ENCODE data around the gene OTULINL. TPM values are rescaled to one million over a fixed set of nuclear protein-coding genes. Genes with fewer than 3 reads are reported as not detected.
A peak's percentile ranks its signal among the peaks of the same experiment; 100 is the strongest.

OTULINL gene
- total and polyA plus RNA-seq, 3 experiments from 2014 or later, result 15.4 to 24.5 (median 19.6) TPM

DNA sequence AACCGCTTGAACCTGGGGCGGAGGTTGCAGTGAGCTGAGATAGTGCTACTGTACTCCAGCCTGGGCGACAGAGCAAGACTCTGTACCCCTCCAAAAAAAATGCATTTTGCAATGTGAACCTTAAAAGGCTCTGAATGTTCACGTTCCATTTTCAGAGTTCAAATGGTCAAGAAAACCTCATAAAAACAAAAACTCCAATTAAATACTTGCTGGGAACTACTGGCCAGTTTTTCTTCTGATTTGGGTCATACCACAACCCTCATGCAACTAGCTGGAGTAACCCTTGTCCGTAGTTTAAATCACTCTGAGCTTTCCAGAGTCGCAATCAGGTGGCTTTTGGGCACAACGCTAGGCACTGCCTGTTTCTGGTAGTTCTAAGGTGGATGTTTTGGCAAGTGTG lies 2.3 kb upstream of the OTULINL start:
- Mint-ChIP-seq H3K36me3 (peaks cover 0 to 6% (median 2%) of the 10 kb centered on the region in 3 donors), H3K4me3 (no peak overlapping the region), H3K27ac (peak overlapping the region in 1 of 8 donors; percentile 75), H3K27me3 (peaks cover 0 to 9% of the 10 kb centered on the region in 2 donors), H3K4me1 (peaks cover 21 to 29% (median 28%) of the 10 kb centered on the region in 3 donors), H3K9me3 (no peaks in the 10 kb centered on the region)
- no peak for DNase-seq
- ChIA-PET CTCF (interaction anchor here (1.2 to 2.2 kb wide), 3 partner anchors 9 to 69 kb away, joined by 3 to 4 read pairs (median 4); no protein-coding TSS in a partner anchor), POLR2A (no interaction called here)
- Histone ChIP-seq H3K27me3 (ENCODE audit: insufficient read depth, low read length, poor library complexity, severe bottlenecking) (no peaks in the 10 kb centered on the region), H3K4me1 (ENCODE audit: insufficient read depth, low read length) (peaks cover 13% of the 10 kb centered on the region), H3K27ac (ENCODE audit: low read depth, low read length) (no peak overlapping the region), H3K36me3 (ENCODE audit: insufficient read depth, low read length) (no peaks in the 10 kb centered on the region), H3K9me3 (ENCODE audit: low read length) (no peaks in the 10 kb centered on the region), H3K4me3 (ENCODE audit: low read length) (no peak overlapping the region)

DNA sequence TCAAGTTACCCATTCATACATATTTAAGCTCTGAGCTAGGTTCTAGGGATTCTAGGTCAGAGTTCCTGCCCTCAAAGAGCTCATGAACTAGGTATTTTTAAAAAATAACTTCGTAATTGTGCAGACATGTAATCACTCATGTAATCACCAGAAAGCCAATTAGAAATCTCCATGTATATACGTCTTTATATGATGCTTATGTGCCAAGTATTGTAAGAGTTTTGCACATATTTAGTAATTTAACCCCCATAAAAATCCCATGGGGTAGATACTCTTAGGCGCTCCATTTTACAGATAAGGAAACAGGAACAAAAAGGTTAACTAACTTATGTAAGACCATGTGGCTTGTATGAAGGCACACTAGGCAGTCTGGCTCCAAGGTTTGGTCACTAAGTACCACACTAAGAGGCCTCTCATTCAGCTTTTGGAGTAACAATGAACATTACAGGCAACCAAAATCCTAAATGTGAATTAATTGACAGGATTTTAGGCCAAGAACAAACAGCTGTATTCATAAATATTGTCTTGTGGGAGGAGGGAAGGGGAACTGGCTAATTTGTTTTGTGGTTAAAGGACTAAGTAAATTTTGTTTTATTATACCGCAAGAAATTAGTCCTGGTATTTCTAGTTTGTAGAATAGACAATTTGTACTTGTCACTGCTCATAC lies 1.7 kb upstream of the OTULINL start:
- DNase-seq, result no peak
- H3K27me3 Mint-ChIP-seq, result peaks cover 0 to 9% of the 10 kb centered on the region in 2 donors
- no peaks in the 10 kb centered on the region for H3K9me3 ChIP-seq (ENCODE audit: low read length)
- H3K4me1 ChIP-seq (ENCODE audit: insufficient read depth, low read length), result peaks cover 13% of the 10 kb centered on the region
- H3K36me3 ChIP-seq (ENCODE audit: insufficient read depth, low read length), result no peaks in the 10 kb centered on the region
- peaks cover 0 to 8% (median 2%) of the 10 kb centered on the region in 3 donors for H3K36me3 Mint-ChIP-seq
- CTCF ChIA-PET, result interaction anchor here (1.2 to 2.2 kb wide), 3 partner anchors 9 to 69 kb away, joined by 3 to 4 read pairs (median 4); no protein-coding TSS in a partner anchor
- H3K4me1 Mint-ChIP-seq, result peaks cover 27 to 36% (median 34%) of the 10 kb centered on the region in 3 donors
- no peak overlapping the region for H3K4me3 ChIP-seq (ENCODE audit: low read length)
- H3K4me3 Mint-ChIP-seq, result peak overlapping the region in 6 of 7 donors; percentile 5 to 80 (median 62)
- no peak overlapping the region for H3K27ac ChIP-seq (ENCODE audit: low read depth, low read length)
- H3K27me3 ChIP-seq (ENCODE audit: insufficient read depth, low read length, poor library complexity, severe bottlenecking), result no peaks in the 10 kb centered on the region
- peak overlapping the region in 2 of 8 donors; percentile 24 to 75 for H3K27ac Mint-ChIP-seq
- POLR2A ChIA-PET, result no interaction called here
- H3K9me3 Mint-ChIP-seq, result no peaks in the 10 kb centered on the region

DNA sequence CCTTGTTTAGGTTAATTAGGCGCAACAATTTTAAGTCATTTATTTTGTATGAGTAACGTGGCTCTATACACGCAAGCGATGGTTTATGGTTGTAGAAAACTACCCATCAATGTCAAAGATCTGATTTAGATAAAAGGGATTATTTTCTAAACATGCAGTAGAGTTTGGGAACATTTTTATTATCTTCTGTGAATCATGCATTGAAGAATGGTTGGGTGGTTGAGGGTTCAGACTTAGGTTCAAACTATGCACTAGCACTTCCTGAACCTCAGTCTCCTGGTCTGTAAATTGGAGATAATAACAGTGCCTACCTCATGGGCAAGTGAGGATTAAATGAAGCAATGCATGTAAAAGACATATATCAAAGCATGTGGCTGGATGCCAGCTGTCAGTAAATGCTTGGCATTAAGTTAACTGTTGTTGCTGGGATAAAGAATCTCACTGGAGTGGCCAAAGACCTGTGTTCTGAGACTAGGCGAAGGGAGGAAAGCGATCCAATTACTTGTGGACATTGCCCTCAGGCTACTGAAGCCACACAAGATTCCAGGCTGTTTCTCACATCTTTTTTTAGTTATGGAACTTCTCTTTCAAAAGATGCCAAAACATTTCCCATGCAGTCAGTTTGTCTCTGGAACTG lies 1.1 kb upstream of the OTULINL start:
- no peak overlapping the region for H3K27ac ChIP-seq (ENCODE audit: low read depth, low read length)
- H3K4me3 Mint-ChIP-seq, result peak overlapping the region; percentile 50 to 84 (median 80)
- H3K27me3 ChIP-seq (ENCODE audit: insufficient read depth, low read length, poor library complexity, severe bottlenecking), result no peaks in the 10 kb centered on the region
- no peaks in the 10 kb centered on the region for H3K36me3 ChIP-seq (ENCODE audit: insufficient read depth, low read length)
- ChIA-PET CTCF (interaction anchor here (2.2 kb wide), 1 partner anchor 68 kb away, joined by 4 read pairs; no protein-coding TSS in a partner anchor), POLR2A (no interaction called here)
- H3K27ac Mint-ChIP-seq, result peak overlapping the region in 6 of 8 donors; percentile 8 to 82 (median 50)
- peaks cover 32 to 42% (median 41%) of the 10 kb centered on the region in 3 donors for H3K4me1 Mint-ChIP-seq
- peaks cover 13% of the 10 kb centered on the region for H3K4me1 ChIP-seq (ENCODE audit: insufficient read depth, low read length)
- H3K27me3 Mint-ChIP-seq, result peaks cover 0 to 9% of the 10 kb centered on the region in 2 donors
- DNase-seq, result no peak
- no peaks in the 10 kb centered on the region for H3K9me3 Mint-ChIP-seq
- no peaks in the 10 kb centered on the region for H3K9me3 ChIP-seq (ENCODE audit: low read length)
- H3K36me3 Mint-ChIP-seq, result peaks cover 0 to 9% (median 2%) of the 10 kb centered on the region in 3 donors
- no peak overlapping the region for H3K4me3 ChIP-seq (ENCODE audit: low read length)

DNA sequence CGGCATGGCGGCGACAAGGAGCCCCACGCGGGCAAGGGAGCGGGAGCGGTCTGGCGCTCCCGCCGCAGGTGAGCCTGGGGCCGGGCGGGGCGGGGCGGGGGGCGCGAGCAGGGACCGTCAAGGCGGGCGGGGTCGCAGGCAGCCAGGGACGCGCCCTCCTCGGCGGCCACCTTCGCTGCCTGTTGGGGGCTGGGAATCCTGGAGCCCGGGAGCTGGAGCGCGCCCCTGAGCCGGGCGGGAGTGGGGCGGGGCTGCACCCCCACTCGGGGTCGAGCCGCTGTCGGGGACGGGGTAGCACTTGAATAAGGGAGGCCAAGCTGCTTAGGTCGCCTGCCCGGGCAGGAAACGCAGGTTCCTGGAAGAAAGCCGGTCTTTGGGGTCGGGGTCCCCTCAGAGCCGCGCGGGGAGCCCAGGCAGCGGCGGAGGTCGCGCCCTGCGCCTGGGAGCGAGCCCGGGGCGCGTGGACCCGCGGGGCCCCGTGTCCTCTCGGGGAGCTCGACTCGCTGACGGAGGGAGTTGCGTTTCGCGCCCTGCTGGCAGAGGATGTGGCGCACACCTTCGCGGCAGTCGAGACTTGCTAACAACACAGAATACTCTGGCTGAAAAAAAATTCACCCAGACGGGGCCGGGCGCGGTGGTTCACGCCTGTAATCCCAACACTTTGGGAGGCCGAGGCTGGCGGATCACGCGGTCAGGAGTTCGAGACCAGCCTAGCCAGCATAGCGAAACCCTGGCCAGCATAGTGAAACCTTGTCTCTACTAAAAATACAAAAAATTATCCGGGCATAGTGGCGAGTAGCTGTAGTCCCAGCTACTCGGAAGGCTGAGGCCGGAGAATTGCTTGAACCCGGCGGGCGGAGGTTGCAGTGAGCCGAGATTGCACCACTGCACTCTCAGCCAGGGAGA lies 552 bp downstream of the OTULINL start:
- peak; percentile 75 to 90 (median 85) for DNase-seq
- peak overlapping the region; percentile 86 to 97 (median 88) for H3K4me3 Mint-ChIP-seq
- no peaks in the 10 kb centered on the region for H3K27me3 ChIP-seq (ENCODE audit: insufficient read depth, low read length, poor library complexity, severe bottlenecking)
- peak overlapping the region; percentile 71 for H3K27ac ChIP-seq (ENCODE audit: low read depth, low read length)
- CTCF ChIA-PET, result interaction anchor here (0.7 to 3.2 kb wide), 17 partner anchors 11 to 219 kb away, joined by 3 to 37 read pairs (median 3); no protein-coding TSS in a partner anchor
- peak overlapping the region; percentile 60 for H3K4me3 ChIP-seq (ENCODE audit: low read length)
- peaks cover 13% of the 10 kb centered on the region for H3K4me1 ChIP-seq (ENCODE audit: insufficient read depth, low read length)
- H3K36me3 ChIP-seq (ENCODE audit: insufficient read depth, low read length), result no peaks in the 10 kb centered on the region
- H3K4me1 Mint-ChIP-seq, result peaks cover 45 to 57% (median 57%) of the 10 kb centered on the region in 3 donors
- no peaks in the 10 kb centered on the region for H3K9me3 ChIP-seq (ENCODE audit: low read length)
- H3K27ac Mint-ChIP-seq, result peak overlapping the region; percentile 85 to 97 (median 95)
- no peaks in the 10 kb centered on the region for H3K9me3 Mint-ChIP-seq
- POLR2A ChIA-PET, result interaction anchor here (0.6 to 4.2 kb wide), 14 partner anchors 11 to 438 kb away, joined by 3 to 48 read pairs (median 4); partner anchors contain the start of gene ANKH
- peaks cover 0 to 9% (median 2%) of the 10 kb centered on the region in 3 donors for H3K36me3 Mint-ChIP-seq
- H3K27me3 Mint-ChIP-seq, result peaks cover 0 to 9% of the 10 kb centered on the region in 2 donors

DNA sequence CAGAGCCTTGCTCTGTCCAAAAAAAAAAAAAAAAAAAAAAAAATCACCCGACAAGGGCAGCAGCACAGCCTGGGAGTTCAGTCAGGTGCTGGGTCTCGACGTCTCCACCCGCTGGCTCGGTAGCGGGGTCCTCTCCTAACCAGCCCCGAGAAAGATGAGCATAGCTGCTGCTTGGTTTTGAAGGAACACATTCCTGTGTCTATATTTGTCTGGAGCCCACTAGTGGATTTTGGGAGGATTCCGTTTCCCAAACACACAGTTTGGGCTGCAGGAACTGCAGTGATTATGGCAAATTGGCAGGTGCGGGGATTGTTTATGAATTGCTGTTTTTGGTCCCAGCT lies 1.2 kb downstream of the OTULINL start:
- Mint-ChIP-seq H3K4me3 (peak overlapping the region; percentile 86 to 97 (median 88)), H3K9me3 (no peaks in the 10 kb centered on the region), H3K36me3 (peaks cover 0 to 9% (median 2%) of the 10 kb centered on the region in 3 donors), H3K4me1 (peaks cover 47 to 63% (median 63%) of the 10 kb centered on the region in 3 donors), H3K27me3 (peaks cover 0 to 9% of the 10 kb centered on the region in 2 donors), H3K27ac (peak overlapping the region; percentile 36 to 97 (median 94))
- Histone ChIP-seq H3K27me3 (ENCODE audit: insufficient read depth, low read length, poor library complexity, severe bottlenecking) (no peaks in the 10 kb centered on the region), H3K36me3 (ENCODE audit: insufficient read depth, low read length) (no peaks in the 10 kb centered on the region), H3K4me3 (ENCODE audit: low read length) (peak overlapping the region; percentile 60), H3K4me1 (ENCODE audit: insufficient read depth, low read length) (peaks cover 13% of the 10 kb centered on the region), H3K9me3 (ENCODE audit: low read length) (no peaks in the 10 kb centered on the region), H3K27ac (ENCODE audit: low read depth, low read length) (peak overlapping the region; percentile 71)
- CTCF ChIA-PET, result interaction anchor here (0.7 to 3.2 kb wide), 16 partner anchors 10 to 220 kb away, joined by 3 to 37 read pairs (median 3); no protein-coding TSS in a partner anchor
- POLR2A ChIA-PET, result interaction anchor here (0.6 to 4.2 kb wide), 13 partner anchors 10 to 439 kb away, joined by 3 to 48 read pairs (median 4); partner anchors contain the start of gene ANKH
- DNase-seq, result no peak

DNA sequence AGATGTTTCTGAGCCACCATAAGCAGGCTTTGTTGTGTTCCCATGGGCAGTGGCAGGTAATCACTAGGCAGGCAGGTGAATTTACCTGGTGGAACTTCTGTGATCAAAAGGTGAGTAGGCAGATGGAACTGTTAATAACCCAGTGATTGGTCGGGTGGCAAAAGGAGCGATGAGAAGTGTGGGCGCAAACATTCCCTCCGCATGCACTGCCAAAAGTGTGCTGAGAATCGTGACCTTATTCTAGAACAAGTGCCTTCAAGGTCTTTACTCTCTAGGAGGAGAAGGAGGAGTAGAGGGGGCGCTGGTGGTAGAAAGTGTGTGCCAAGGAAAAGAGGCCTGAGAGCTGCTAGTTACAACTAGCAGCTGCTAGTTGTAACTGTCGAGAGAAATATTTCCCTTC lies 3.3 kb downstream of the OTULINL start:
- peak overlapping the region in 2 of 7 donors; percentile 41 to 97 for H3K4me3 Mint-ChIP-seq
- H3K27me3 Mint-ChIP-seq, result peaks cover 0 to 2% of the 10 kb centered on the region in 2 donors
- Histone ChIP-seq H3K27ac (ENCODE audit: low read depth, low read length) (no peak overlapping the region), H3K27me3 (ENCODE audit: insufficient read depth, low read length, poor library complexity, severe bottlenecking) (no peaks in the 10 kb centered on the region), H3K9me3 (ENCODE audit: low read length) (no peaks in the 10 kb centered on the region), H3K4me3 (ENCODE audit: low read length) (no peak overlapping the region), H3K36me3 (ENCODE audit: insufficient read depth, low read length) (no peaks in the 10 kb centered on the region), H3K4me1 (ENCODE audit: insufficient read depth, low read length) (peaks cover 22% of the 10 kb centered on the region)
- H3K27ac Mint-ChIP-seq, result peak overlapping the region in 7 of 8 donors; percentile 7 to 78 (median 48)
- peaks cover 0 to 9% (median 2%) of the 10 kb centered on the region in 3 donors for H3K36me3 Mint-ChIP-seq
- no peaks in the 10 kb centered on the region for H3K9me3 Mint-ChIP-seq
- DNase-seq, result no peak
- ChIA-PET CTCF (interaction anchor here (1.5 to 3.2 kb wide), 2 partner anchors 8 to 173 kb away, joined by 3 to 37 read pairs; no protein-coding TSS in a partner anchor), POLR2A (interaction anchor here (4.2 kb wide), 1 partner anchor 8 kb away, joined by 48 read pairs; no protein-coding TSS in a partner anchor)
- peaks cover 63 to 83% (median 82%) of the 10 kb centered on the region in 3 donors for H3K4me1 Mint-ChIP-seq

DNA sequence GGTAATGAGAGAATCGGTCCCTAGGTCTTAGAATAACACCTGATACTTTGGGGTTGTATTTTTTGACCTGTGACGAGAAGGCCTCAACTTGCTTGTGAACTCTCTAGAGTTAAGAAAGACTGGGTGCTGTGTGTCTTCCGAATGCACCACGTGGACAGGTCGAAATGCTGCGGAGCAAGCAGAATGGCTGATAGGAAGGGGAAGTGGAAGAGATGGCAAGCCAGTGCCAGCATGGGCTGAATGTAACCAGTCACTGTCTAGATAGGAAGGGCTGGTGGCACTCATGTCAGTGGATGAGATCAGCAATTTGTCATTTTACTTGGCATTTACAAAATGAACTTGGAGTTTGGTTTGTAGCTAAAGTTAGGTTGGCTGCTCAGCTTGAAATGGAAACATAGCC lies 5.6 kb downstream of the OTULINL start:
- no peaks in the 10 kb centered on the region for H3K36me3 ChIP-seq (ENCODE audit: insufficient read depth, low read length)
- no peak overlapping the region for H3K4me3 ChIP-seq (ENCODE audit: low read length)
- ChIA-PET CTCF (interaction anchor here (1.5 to 1.8 kb wide), 2 partner anchors 10 to 62 kb away, joined by 3 to 5 read pairs; no protein-coding TSS in a partner anchor), POLR2A (no interaction called here)
- H3K9me3 ChIP-seq (ENCODE audit: low read length), result no peaks in the 10 kb centered on the region
- H3K27me3 Mint-ChIP-seq, result no peaks in the 10 kb centered on the region
- no peaks in the 10 kb centered on the region for H3K27me3 ChIP-seq (ENCODE audit: insufficient read depth, low read length, poor library complexity, severe bottlenecking)
- H3K27ac ChIP-seq (ENCODE audit: low read depth, low read length), result no peak overlapping the region
- H3K4me1 ChIP-seq (ENCODE audit: insufficient read depth, low read length), result peaks cover 43% of the 10 kb centered on the region
- no peaks in the 10 kb centered on the region for H3K9me3 Mint-ChIP-seq
- peak overlapping the region in 2 of 8 donors; percentile 0 to 56 for H3K27ac Mint-ChIP-seq
- H3K4me3 Mint-ChIP-seq, result peak overlapping the region in 1 of 7 donors; percentile 1
- DNase-seq, result no peak
- peaks cover 80 to 97% (median 96%) of the 10 kb centered on the region in 3 donors for H3K4me1 Mint-ChIP-seq
- peaks cover 0 to 9% (median 2%) of the 10 kb centered on the region in 3 donors for H3K36me3 Mint-ChIP-seq
